B cell (primary cell): ENCODE data around the gene DTWD2. TPM values are rescaled to one million over a fixed set of nuclear protein-coding genes. Genes with fewer than 3 reads are reported as not detected.

Experiments
- ATAC-seq: fragments of 200-7000 bp; cut with Tn5 transposase; one replicate; pipeline ENCODE4 v1.10.0; 2021; ENCODE audit warnings: low read depth, mild to moderate bottlenecking, moderate number of reproducible peaks, moderate library complexity
- CTCF ChIA-PET: fragments of 350-600 bp; sonication (Branson Sonifier 250); formaldehyde crosslinking; loops from one replicate; lab custom pipeline; 2021; ENCODE audit warnings: antibody characterized with exemption, inconsistent platforms; lab: Charles Lee
- POLR2A ChIA-PET: fragments of 350-600 bp; sonication (Branson Sonifier 250); formaldehyde crosslinking; loops from one replicate; lab custom pipeline; 2021; ENCODE audit warnings: antibody characterized with exemption; lab: Charles Lee
- DNase-seq: peaks from one replicate; pipeline ENCODE4 v3.0.0; 2013
- H2AFZ ChIP-seq: 2 replicates; pipeline ENCODE4 v1.6.1; 2012; ENCODE audit warnings: mild to moderate bottlenecking, low read depth, low read length; ENCODE audit not compliant: insufficient read depth, poor library complexity, severe bottlenecking
- H3K27ac ChIP-seq, 2 donors: 1 replicate in 1 of 2; 2 replicates in 1 of 2; pipeline ENCODE4 v1.5.1; 2012 to 2013; ENCODE audit warnings: low read length in 2 of 2, mild to moderate bottlenecking in 2 of 2, moderate library complexity in 1 of 2
- H3K27me3 ChIP-seq, 4 experiments: fragments of 200-600 bp in 1 of 4; sonication (generic) in 1 of 4; replicated peaks in 1 of 4; 1 replicate in 2 of 4; 2 replicates in 2 of 4; pipeline versions ENCODE4 v1.6.1 to v1.7.0; 2013 to 2016; ENCODE audit warnings: low read length in 3 of 4, mild to moderate bottlenecking in 2 of 4, mixed read lengths in 1 of 4, moderate library complexity in 1 of 4; ENCODE audit not compliant: insufficient read depth in 4 of 4, control insufficient read depth in 3 of 4; ENCODE audit errors: control extremely low read depth in 1 of 4
- H3K36me3 ChIP-seq, 2 experiments: replicated peaks in 1 of 2; 1 replicate in 1 of 2; 2 replicates in 1 of 2; pipeline versions ENCODE4 v1.6.1 to v1.7.1; 2013; ENCODE audit warnings: low read length in 1 of 2; ENCODE audit not compliant: insufficient read depth in 2 of 2, control insufficient read depth in 1 of 2; ENCODE audit errors: control extremely low read depth in 1 of 2, extremely low read depth in 1 of 2
- H3K4me1 ChIP-seq, 2 donors: fragments of 200-600 bp in 1 of 2; sonication (generic) in 1 of 2; 1 replicate in 1 of 2; 2 replicates in 1 of 2; pipeline versions ENCODE4 v1.5.1 to v1.6.1; 2013 to 2017; ENCODE audit warnings: low read length in 2 of 2; ENCODE audit not compliant: control insufficient read depth in 2 of 2, insufficient read depth in 2 of 2
- H3K4me2 ChIP-seq: replicated peaks from 2 replicates; pipeline ENCODE3; 2012; ENCODE audit warnings: mild to moderate bottlenecking, low read depth, low read length; ENCODE audit not compliant: poor library complexity, severe bottlenecking
- H3K4me3 ChIP-seq, 5 experiments: fragments of 200-600 bp in 1 of 5; sonication (generic) in 1 of 5; 1 replicate in 3 of 5; 2 replicates in 2 of 5; pipeline versions ENCODE4 v1.5.1 to v1.7.0; 2011 to 2016; ENCODE audit warnings: low read length in 4 of 5, mild to moderate bottlenecking in 4 of 5, low read depth in 2 of 5, control low read depth in 1 of 5, moderate library complexity in 1 of 5; ENCODE audit not compliant: insufficient read depth in 1 of 5; ENCODE audit errors: control extremely low read depth in 1 of 5, extremely low read depth in 1 of 5
- H3K79me2 ChIP-seq: fragments of 200-600 bp; sonication (generic); one replicate; pipeline ENCODE4 v1.6.0; 2016; ENCODE audit warnings: low read length; ENCODE audit not compliant: control insufficient read depth, insufficient read depth
- H3K9ac ChIP-seq: fragments of 200-600 bp; sonication (generic); 2 replicates; pipeline ENCODE4 v1.6.1; 2017; ENCODE audit warnings: mild to moderate bottlenecking, low read length, moderate library complexity
- H3K9me3 ChIP-seq, 3 donors: one replicate each; pipeline versions ENCODE4 v1.6.1 to v1.7.1; 2013; ENCODE audit warnings: low read length in 2 of 3; ENCODE audit not compliant: control insufficient read depth in 2 of 3, insufficient read depth in 1 of 3; ENCODE audit errors: control extremely low read depth in 1 of 3
- H4K20me1 ChIP-seq: 2 replicates; pipeline ENCODE4 v1.6.0; 2012; ENCODE audit warnings: mild to moderate bottlenecking, low read length; ENCODE audit not compliant: insufficient read depth, control insufficient read depth, poor library complexity, severe bottlenecking
- H3K27ac Mint-ChIP-seq: one replicate; pipeline ENCODE4 v1.8.0; 2021; ENCODE audit warnings: mixed read lengths
- H3K27me3 Mint-ChIP-seq: one replicate; pipeline ENCODE4 v1.8.0; 2021; ENCODE audit warnings: mixed read lengths
- H3K4me1 Mint-ChIP-seq: one replicate; pipeline ENCODE4 v1.8.0; 2021; ENCODE audit warnings: mixed read lengths
- H3K4me3 Mint-ChIP-seq: one replicate; pipeline ENCODE4 v1.8.0; 2021; ENCODE audit warnings: mixed read lengths
- H3K9me3 Mint-ChIP-seq: one replicate; pipeline ENCODE4 v1.8.0; 2022; ENCODE audit warnings: mixed read lengths; ENCODE audit not compliant: insufficient read depth
- EZH2 ChIP-seq: IDR thresholded peaks from 2 replicates; pipeline ENCODE4 v1.6.1; 2012; ENCODE audit warnings: borderline replicate concordance, low read depth, mild to moderate bottlenecking, moderate library complexity, low read length; ENCODE audit not compliant: insufficient read depth, poor library complexity, severe bottlenecking
- WGBS: methylation state at CpG from one replicate; pipeline ENCODE4 v1.1.5; 2013; ENCODE audit warnings: missing lambda C conversion rate; ENCODE audit not compliant: insufficient coverage; 5-methylcytosine and 5-hydroxymethylcytosine counted together
- intact Hi-C: fragments of 100-400 bp; cut with micrococcal nuclease; formaldehyde crosslinking; loops from one replicate; pipeline ENCODE4 v1.10.0; 2022
- polyA plus RNA-seq: library from polyadenylated mRNA; depleted of rRNA; stranded (reverse); fragments of >200 nt; gene quantifications from 2 replicates; pipeline ENCODE4 v1.2.3, GENCODE V29; 2012
- total RNA-seq, 2 donors: library from RNA; stranded (reverse); fragments of 120-200 nt in 1 of 2; gene quantifications; 1 replicate in 1 of 2; 2 replicates in 1 of 2; pipeline versions ENCODE4 v1.2.3 to v1.2.4, GENCODE V29; 2013 to 2022
- TF ChIP-seq, protein P1 (sequence below): fragments of 200-600 bp; IDR thresholded peaks from one replicate; pipeline ENCODE4 v1.8.0; 2022; ENCODE audit warnings: antibody characterized with exemption, mild to moderate bottlenecking

The DTWD2 gene
- total and polyA plus RNA-seq, 2 donors (not counting 1 experiment from before 2014, with no cell fraction given) = 3.7 to 6.0 TPM

DNA sequence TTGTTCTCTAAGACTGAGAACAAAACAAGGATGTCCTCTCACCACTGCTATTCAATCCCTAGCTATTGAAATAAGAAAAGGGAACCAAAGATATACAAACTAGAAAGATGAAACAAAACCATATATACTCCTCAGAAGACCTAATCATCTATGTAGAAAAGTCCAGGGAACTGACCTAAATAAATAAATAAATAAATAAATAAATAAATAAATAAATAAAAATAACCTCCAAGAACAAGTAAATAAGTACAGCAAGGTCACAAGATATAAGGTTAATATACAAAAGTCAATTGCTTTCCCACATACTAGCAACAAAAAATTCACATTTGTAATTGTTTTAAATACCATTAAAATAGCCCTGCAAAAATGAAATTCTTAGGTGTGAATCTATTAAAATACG is 54.6 kb downstream of the DTWD2 start:
- H3K9ac ChIP-seq = no peak overlapping the region
- TF ChIP-seq EZH2 = no peak
- TF ChIP-seq, protein P1, sequence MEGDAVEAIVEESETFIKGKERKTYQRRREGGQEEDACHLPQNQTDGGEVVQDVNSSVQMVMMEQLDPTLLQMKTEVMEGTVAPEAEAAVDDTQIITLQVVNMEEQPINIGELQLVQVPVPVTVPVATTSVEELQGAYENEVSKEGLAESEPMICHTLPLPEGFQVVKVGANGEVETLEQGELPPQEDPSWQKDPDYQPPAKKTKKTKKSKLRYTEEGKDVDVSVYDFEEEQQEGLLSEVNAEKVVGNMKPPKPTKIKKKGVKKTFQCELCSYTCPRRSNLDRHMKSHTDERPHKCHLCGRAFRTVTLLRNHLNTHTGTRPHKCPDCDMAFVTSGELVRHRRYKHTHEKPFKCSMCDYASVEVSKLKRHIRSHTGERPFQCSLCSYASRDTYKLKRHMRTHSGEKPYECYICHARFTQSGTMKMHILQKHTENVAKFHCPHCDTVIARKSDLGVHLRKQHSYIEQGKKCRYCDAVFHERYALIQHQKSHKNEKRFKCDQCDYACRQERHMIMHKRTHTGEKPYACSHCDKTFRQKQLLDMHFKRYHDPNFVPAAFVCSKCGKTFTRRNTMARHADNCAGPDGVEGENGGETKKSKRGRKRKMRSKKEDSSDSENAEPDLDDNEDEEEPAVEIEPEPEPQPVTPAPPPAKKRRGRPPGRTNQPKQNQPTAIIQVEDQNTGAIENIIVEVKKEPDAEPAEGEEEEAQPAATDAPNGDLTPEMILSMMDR = no peak
- POLR2A ChIA-PET = no interaction called here
- H2AFZ ChIP-seq = no peak overlapping the region
- H3K27me3 Mint-ChIP-seq = no peaks in the 10 kb centered on the region
- H3K27ac ChIP-seq = no peak overlapping the region
- no peak overlapping the region for H3K4me3 ChIP-seq
- H3K9me3 ChIP-seq = no peaks in the 10 kb centered on the region
- ATAC-seq = no peak
- no peaks in the 10 kb centered on the region for H3K9me3 Mint-ChIP-seq
- no peak overlapping the region for H3K4me3 Mint-ChIP-seq
- CTCF ChIA-PET = no interaction called here
- intact Hi-C loops = no loop called here
- H3K27ac Mint-ChIP-seq = no peak overlapping the region
- WGBS = no CpG with 5 or more reads among the region's 1 CpG
- H3K4me2 ChIP-seq = no peak overlapping the region
- H3K4me1 Mint-ChIP-seq = no peaks in the 10 kb centered on the region
- H3K4me1 ChIP-seq = no peaks in the 10 kb centered on the region
- no peak for DNase-seq
- H3K27me3 ChIP-seq = no peaks in the 10 kb centered on the region
- no peaks in the 10 kb centered on the region for H3K36me3 ChIP-seq
- no peaks in the 10 kb centered on the region for H4K20me1 ChIP-seq
- no peaks in the 10 kb centered on the region for H3K79me2 ChIP-seq

DNA sequence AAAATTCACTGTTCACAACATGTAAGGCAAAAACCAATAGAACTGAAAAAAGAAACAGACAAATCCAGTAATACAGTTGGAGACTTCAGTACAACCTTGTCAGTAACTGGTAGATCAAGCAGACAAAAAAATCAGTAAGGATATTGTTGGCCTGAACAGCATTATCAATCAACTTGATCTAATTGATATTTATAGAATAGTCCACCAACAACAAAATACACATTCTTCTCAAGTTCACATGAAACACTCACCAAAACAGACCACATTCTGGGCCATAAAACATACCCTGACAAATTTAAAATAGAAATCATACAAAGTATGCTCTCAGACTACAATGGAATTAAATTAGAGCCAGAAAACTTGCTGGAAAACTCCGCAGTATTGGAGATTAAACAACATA is 56.8 kb downstream of the DTWD2 start:
- Histone ChIP-seq H3K4me3 (no peak overlapping the region), H3K79me2 (no peaks in the 10 kb centered on the region), H3K4me1 (no peaks in the 10 kb centered on the region), H3K36me3 (no peaks in the 10 kb centered on the region), H3K9ac (no peak overlapping the region), H2AFZ (no peak overlapping the region), H4K20me1 (no peaks in the 10 kb centered on the region), H3K4me2 (no peak overlapping the region), H3K27ac (no peak overlapping the region), H3K27me3 (no peaks in the 10 kb centered on the region), H3K9me3 (no peaks in the 10 kb centered on the region)
- intact Hi-C loops = no loop called here
- CTCF ChIA-PET = no interaction called here
- POLR2A ChIA-PET = no interaction called here
- ATAC-seq = no peak
- no peak overlapping the region for H3K27ac Mint-ChIP-seq
- H3K4me3 Mint-ChIP-seq = no peak overlapping the region
- no CpG with 5 or more reads among the region's 1 CpG for WGBS
- no peaks in the 10 kb centered on the region for H3K9me3 Mint-ChIP-seq
- TF ChIP-seq, protein P1 = no peak
- no peak for TF ChIP-seq EZH2
- no peaks in the 10 kb centered on the region for H3K27me3 Mint-ChIP-seq
- no peak for DNase-seq
- no peaks in the 10 kb centered on the region for H3K4me1 Mint-ChIP-seq
